ENCODE results near the gene PPP1R15A.
"Not testable (repeated sequence)": the region's sequence is repeated elsewhere in the genome, so short reads cannot be mapped to it uniquely, and the experiment has no call there.

The PPP1R15A gene

DNA sequence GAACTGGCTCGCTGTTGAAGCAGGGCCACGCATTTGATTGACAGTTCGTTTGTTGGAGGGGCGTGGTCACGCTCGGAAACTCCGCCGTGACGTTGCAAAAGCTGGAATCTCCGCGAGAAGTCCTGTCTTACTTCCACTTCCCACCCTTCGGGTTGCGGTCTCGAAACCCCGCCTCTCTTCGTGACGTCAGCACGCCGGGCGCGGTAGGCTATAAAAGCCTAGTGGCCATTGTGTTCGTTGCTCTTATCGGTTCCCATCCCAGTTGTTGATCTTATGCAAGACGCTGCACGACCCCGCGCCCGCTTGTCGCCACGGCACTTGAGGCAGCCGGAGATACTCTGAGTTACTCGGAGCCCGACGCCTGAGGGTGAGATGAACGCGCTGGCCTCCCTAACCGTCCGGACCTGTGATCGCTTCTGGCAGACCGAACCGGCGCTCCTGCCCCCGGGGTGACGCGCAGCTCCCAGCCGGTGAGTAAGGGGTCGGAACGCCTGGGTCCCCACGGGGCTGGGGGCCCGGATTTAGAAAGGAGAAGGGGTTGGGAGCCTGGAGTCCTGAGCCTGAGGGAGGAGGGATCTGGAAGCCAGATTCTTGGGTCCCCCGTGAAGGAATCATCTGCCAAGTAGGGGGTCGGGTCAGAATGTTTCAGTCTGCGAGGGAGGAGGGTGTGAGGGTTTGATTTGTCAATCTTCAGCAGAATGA lies at the start of gene PPP1R15A:
Gene PPP1R15A (plus strand): TSS at position 240 of the 702 bp plus-strand sequence. CDS start 813 bp downstream, outside the sequence.
- DNase-seq = peak; percentile 98

DNA sequence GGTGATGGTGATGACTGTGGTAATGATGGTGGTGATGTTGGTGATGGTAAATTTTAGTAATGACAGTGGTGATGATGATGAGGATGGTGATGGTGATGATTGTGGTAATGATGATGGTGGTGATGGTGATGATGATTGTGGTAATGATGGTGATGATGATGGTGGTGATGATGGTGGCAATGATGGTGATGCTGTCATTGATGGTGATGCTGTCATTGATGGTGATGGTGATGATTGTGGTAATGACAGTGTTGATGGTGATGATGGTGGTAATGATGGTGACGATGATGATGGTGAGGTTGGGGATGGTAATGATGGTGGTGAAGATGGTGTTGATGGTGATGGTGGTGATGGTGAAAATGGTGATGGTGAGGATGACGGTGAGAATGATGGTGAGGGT lies 49.7 kb upstream of the PPP1R15A start:
- DNase-seq = no peak

DNA sequence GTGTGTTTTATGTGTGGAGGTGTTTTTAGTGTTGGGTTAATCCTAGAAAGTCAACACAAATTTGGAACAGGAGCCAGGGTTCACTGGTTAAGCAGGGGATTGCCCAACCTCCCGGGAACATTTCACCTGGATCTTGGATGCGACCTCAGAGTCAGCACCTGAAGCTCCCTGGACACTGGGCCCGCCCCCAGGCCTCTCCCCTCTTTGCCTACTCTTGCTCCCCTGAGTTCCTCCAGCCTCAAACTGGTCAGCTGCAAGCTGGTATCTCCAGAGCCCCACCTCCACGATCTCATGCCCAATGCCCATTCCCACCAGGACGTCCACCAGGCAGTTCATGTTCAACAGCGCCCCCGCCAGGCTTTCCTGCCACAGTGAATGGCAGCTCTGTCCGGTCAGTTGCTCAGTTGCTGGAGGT lies 45.6 kb upstream of the PPP1R15A start:
- DNase-seq = peak; percentile 21

DNA sequence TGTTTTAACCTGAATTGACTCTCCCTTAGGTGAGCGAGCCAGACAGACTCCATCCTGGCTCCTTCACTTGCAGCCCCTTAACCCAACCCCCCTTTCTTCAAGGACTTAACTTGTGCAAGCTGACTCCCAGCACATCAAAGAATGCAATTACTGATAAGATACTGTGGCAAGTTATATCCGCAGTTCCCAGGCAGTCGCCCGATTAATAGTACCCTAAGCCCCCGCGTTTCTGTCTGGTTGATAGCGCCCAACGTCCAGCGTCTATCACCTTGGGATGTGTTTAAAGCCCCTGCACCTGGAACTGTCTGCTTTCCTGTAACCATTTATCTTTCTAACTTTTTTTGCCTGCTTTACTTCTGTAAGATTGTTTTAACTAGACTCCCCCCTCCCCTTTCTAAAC lies 42.1 kb upstream of the PPP1R15A start:
- DNase-seq = no peak

DNA sequence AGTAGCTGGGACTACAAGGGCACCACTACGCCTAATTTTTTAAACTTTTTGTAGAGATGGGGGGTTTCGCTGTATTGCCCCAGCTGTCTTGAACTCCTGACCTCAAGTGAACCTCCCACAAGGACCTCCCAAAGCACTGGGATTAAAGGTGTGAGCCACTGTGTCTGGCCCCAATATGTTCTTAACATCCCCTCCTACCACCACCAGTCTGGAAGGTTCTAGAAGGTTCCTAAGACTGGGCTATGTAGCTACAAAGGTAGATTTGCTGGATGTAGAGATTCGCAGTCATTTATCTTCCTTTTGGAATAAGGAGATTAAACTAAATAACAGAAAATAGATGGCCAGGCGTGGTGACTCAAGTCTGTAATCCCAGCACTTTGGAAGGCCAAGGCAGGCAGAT lies 41.3 kb upstream of the PPP1R15A start:
- DNase-seq = no peak

DNA sequence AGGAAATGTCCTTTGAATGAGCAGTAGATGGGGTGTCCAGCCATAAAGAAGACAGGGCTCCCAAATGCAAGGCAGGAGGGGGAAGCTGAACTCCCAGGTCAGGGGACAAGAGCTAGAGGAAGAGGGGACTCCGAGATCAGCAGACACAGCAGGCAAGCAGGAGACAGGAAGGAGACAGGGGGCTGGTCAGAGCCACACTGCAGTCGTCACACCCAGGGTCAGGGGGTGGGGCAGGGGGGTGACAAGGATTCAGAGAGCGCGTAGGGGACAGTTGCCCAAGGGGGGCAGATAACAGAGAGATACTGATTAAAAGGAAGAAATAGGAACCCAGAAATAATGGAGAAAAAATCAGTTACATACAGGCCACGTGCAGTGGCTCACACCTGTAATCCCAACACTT lies 39.2 kb upstream of the PPP1R15A start:
- no peak for DNase-seq

DNA sequence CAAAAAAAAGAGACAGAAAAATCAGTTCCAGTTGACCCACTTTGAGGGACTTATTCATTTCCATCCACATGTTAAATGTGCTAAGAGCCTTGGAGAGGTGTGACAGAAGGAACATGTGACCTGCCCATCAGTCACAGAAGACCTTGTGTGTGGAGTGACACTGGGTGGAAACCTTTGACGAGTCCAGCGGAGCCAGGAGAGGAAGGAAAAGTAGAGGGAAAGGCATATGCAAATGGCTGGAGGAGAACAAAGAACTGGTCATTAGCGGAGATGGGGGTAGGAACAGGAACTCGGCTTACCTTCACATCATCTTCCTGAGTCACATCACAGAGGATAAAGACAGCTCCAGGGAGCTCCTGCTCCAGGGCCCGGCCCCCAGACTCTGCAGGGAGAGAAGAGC lies 38.2 kb upstream of the PPP1R15A start:
- DNase-seq = no peak

DNA sequence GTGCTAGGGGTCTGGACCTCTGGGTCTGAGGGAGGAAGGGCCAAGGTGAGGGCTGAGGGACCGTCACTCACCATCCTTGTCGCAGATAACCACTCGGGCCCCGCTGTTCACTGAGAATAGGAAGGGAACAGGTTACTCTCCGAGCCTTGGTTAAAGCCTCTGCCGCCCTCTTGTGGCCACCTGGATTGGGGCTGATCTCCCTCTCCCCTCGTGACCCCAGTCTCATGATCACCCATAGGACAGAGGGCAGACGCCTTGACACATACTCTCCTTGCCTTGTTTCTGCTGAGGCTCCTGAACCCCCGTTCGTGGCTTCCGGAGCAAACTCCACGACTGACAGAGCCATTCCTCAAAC lies 36.5 kb upstream of the PPP1R15A start:
- peak; percentile 96 for DNase-seq

DNA sequence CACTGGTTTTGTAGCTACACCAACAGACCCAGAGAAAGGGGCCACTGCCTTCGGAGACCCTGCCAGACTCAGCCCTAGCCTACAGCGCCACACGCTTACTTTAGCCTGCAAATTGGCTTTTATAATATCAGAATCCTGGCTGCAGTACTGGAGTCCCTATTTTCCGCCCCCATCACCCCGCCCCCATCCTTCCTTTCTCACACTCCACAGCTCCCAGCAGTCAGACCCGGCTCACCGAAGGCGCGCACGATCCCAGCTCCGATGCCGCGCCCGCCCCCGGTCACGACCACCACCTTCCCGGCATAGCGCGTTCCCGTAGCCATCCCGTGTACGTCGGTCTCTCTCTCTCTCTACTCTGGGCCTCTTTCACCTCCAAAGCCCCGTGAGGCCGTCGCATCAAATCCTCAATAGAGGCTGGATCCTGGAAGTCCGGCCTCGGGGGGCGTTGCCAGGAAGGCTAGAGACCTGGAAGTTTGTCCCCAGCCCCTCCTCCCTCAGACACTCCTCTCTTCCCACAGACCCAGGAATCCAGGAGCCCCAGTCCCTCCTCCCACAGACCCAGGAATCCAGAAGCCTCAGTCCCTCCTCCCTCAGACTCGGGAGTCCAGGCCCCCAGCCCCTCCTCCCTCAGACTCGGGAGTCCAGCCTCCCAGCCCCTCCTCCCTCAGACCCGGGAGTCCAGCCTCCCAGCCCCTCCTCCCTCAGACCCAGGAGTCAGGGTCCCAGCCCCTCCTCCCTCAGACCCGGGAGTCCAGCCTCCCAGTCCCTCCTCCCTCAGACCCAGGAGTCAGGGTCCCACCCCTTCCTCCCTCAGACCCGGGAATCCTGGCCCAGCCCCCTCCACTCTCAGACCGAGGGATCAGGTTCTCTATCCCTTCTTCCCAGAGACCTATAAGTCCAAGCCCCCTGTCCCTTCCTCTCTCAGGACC lies 35.9 kb upstream of the PPP1R15A start, which contains the start of gene HSD17B14:
Gene HSD17B14 (minus strand): TSS at position 403 of the 929 bp plus-strand sequence. CDS start 80 bp downstream, at position 323.
- DNase-seq = peak; percentile 32

DNA sequence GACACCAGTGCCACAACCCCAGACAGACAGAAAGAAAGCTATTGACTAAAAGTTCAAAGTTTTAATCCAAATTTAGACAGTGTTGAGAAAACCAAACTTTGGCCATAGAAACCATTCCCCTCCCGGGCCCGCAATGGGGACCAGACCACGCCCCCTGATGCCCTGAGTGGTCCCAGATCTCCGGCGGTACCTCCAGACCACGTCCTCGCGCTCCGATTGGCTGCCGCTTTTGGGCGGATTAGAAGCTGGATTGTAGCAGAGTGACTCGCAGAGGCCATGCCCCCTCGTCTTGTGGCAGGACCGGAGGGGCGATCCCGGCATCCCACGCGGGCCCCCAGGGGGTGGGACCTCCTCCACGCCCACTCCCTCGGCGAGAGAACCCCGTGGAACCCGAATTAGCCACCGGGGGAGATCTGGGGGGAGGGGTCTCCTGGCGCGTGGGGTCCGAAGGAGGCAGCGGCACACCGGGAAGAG lies 35.1 kb upstream of the PPP1R15A start:
- peak; percentile 88 for DNase-seq

DNA sequence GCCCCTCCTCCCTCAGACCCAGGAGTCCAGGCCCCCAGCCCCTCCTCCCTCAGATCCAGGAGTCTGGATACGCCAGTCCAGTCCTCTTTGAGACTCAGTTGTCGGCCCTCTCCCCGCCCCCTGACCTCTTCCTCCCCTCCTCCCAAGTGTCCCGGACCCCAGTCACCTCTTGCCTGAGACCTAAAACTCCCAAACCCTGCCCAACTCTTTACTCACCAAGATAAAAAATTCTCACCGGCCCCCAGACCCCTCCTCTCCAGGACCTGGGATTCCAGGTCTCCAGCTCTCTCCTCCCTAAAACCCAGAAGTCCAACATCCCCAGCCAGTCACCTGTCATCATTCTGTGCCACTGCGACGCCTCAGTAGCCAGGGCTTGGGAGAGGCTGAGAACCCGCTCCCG lies 34.5 kb upstream of the PPP1R15A start:
- no peak for DNase-seq

DNA sequence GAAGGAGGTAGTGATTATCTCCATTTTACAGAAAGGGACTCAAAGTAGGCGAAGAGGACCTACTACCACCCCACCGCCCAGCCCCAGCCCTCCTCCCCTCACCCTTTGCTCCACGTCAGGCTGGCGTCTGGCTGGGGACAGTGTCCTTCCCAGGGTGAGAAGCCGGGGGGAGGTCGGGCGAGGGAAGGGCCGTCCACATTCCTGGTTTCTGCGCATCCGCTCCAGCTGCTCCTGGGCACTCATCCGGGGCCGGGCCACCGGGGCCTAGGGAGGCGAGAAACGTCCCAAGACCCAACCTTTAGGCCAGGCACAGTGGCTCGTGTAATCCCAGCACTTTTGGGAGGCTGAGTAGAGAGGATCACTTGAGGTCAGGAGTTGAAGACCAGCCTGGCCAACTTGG lies 31.2 kb upstream of the PPP1R15A start:
- DNase-seq = no peak

DNA sequence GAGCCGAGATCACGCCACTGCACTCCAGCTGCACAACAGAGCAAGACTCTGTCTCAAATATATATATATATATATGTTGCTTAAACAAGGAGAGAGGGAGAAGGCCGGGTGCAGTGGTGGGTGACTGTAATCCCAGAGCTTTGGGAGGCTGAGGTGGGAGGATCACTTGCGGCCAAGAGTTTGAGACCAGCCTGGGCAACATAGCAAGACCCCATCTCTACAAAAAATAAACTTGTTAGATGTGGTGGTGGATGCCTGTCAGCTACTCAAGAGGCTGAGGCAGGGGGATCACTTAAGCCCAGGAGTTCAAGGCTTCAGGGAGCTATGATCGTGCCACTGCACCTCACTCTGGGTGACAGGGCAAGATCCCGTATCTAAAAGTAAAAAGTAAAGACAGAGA lies 30.6 kb upstream of the PPP1R15A start:
- no peak for DNase-seq

DNA sequence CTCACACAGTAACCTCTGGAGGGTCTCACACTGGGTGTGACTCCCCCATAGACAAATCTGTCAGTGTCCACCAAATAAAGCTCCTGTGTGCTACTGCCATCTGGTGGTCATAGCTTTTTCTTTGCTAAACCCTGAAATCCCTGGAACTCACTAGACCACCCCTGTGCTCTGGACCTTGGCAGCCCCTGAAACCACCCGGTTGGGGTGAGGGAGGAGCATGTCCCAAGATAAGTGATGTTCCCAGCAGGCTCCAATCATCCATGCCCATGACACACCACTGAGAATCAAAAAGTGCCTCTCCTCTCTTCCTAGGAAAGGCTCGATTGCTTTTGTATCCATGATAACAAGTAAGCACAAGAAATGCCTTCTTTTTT lies 29.4 kb upstream of the PPP1R15A start:
- peak; percentile 61 for DNase-seq

DNA sequence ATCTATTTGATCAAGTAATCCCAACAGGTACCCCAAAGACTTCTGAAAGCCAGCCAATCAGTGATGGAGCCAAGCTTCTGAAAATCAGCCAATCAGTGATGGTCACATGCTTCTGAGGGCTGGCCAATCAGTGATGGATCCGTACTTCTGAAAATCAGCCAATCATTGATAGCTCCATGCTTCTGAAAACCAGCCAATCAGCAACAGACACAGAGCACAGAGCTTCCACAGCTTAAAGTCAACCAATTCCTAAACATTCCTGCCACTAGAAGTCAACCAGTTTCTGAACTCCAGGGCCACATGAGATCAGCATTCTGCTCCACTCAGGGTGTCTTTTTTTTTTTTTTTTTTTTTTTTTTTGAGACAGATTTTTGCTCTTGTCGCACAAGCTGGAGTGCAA lies 27.7 kb upstream of the PPP1R15A start:
- no peak for DNase-seq

DNA sequence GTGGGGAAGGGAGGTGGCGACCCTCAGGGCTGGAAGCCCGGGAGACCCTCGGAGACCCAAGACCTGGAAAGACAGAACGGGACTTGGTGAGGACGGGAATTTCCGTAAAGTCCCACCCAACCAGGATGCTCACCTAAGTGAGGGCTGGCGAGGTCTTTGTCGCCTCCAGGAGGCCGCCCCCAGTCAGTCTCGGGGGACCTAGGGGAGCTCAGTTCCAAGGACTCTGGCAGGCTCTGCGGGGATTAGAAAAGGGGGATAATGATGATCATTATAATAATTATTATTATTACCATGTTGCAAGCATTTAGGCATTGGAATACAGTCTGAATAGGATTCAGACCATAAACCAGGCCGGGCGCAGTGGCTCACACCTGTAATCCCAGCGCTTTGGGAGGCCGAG lies 26.8 kb upstream of the PPP1R15A start:
- DNase-seq = no peak

DNA sequence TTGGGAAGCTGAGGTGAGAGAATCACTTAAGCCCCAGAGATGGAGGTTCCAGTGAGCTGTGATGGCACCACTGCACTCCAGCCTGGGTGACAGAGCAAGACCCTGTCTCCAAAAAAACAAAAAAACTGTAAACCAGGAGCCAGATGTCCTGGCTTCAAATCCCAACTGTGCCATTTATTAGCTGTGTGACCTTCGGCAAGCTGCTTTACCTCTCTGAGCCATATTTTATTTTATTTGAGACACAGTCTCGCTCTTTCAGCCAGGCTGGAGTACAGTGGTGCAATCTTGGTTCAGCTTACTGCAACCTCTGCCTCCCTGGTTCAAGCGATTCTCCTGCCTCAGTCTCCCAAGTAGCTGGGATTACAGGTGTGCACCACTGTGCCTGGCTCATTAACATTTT lies 25.6 kb upstream of the PPP1R15A start:
- not testable (repeated sequence) for DNase-seq

DNA sequence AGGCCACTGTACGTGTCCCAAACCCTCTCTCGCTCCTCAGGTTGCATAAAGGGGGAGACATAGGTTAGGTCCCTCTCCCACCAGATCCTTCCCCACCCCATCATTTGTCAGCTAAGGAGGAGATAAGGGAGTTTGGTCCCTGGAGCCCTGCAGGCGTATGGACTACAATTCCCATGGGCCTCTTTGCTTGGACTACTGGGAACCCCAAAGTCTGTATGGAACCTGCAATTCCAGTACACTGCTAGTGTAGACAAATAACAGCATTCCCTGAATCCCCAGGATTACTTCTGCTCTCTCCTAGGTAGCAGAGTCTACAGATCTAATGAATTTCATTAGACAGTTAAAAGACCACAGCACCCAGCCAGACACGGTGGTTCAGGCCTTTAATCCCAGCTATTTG lies 19.9 kb upstream of the PPP1R15A start:
- DNase-seq = no peak

DNA sequence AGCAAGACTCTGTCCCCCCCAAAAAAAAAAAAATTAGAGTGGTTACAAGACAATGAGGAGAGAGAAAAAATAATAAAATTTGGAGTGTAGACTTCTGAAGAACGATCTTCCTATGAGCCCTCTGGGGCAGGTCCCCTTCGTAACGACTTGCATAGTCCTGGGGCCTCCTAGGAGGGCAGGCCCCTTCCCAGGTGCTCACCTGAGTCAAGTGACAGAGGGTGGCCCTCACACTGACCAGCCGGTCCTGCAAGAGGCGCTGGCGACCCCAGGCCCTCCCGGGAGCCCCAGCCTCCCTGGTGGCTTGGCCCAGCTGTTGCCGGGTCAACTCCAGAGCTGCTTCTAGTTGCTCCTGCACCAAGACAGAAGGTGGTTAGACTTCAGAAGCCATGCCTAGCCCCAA lies 18.7 kb upstream of the PPP1R15A start:
- DNase-seq = no peak

DNA sequence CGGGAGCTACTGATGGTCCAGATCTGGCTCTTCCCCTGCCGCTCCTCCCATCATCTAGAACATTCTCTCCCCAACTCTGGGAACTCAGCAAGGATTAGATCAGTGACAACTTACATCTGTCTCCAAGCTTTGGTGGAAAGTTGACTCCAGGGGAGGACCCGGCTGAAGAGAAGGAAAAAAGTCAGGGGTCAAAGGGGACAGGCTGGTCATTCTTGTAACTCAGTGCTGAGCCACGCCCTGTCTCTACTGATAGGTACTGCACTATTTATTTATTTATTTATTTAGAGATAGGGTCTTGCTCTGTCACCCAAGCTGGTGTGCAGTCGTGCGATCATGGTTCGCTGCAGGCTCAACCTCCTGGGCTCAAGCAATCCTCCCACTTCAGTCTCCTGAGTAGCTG lies 18.1 kb upstream of the PPP1R15A start:
- DNase-seq = no peak

DNA sequence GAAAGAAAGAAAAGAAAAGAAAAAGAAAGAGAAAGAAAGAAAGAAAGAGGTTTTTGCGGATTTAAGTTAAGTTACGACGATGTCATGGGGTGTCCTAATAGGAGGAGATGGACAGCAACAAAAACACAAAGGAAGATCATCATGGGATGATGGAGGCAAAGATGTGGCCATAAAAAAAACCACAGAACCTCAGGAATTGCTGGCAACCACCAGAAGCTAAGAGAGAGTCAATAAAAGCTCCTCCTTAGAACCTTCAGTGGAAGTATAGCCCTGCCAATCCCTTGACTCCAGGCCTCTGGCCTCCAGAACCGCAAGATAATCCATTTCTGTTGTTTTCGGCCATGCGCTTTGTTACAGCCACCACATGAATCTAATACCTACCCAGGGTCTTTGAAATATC lies 15.3 kb upstream of the PPP1R15A start:
- no peak for DNase-seq

DNA sequence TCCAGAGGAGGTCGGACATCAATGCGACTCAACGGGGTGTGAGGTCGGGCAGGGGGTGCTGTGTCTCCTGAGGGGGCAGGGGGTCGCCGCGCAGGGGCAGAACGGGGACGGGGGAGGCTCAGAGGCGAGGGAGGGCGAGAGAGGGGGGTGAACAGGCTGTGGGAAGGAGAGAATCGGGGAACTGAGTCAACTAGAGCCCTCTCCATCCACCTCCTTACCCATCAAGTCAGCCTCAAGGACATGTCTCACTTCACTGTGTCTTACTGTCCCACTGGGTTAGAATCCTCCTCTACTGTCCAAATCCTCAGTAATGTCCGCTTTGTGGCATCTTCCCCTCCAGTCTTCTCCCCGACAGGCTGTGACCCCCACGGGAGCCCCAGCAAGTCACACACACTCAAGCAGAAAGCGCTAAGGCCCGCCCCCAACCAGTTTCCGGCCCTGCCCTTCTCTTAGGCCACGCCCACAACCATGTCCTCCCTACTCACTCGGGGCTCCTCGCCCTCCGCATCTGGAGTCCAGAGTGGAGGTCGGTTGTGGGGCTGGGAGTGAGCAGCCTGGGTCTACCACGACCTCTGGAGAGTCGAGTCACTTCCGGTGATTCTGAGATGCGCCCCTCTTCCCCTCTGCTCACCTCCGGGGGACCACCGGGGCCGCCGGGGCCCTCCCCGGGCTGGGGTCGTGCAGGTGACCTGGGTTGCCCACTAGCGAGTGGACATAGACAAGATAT lies 13.1 kb upstream of the PPP1R15A start:
- peak; percentile 90 for DNase-seq
